MM.1S (cell line): Measurements from ENCODE around the gene DNASE2B.

ENCODE experiments used
- EZH2 ChIP-seq: fragments of 300-600 bp; sonication (generic); optimal IDR thresholded peaks from 2 replicates; pipeline ENCODE3; 2017; ENCODE audit warnings: low read depth, mild to moderate bottlenecking, antibody characterized with exemption, low read length, mixed read lengths
- TF ChIP-seq, protein P1 (sequence below): fragments of 300-600 bp; sonication (generic); IDR thresholded peaks from 2 replicates; pipeline ENCODE4 v1.5.1; 2016; ENCODE audit warnings: antibody characterized with exemption, low read length, mixed read lengths

DNA sequence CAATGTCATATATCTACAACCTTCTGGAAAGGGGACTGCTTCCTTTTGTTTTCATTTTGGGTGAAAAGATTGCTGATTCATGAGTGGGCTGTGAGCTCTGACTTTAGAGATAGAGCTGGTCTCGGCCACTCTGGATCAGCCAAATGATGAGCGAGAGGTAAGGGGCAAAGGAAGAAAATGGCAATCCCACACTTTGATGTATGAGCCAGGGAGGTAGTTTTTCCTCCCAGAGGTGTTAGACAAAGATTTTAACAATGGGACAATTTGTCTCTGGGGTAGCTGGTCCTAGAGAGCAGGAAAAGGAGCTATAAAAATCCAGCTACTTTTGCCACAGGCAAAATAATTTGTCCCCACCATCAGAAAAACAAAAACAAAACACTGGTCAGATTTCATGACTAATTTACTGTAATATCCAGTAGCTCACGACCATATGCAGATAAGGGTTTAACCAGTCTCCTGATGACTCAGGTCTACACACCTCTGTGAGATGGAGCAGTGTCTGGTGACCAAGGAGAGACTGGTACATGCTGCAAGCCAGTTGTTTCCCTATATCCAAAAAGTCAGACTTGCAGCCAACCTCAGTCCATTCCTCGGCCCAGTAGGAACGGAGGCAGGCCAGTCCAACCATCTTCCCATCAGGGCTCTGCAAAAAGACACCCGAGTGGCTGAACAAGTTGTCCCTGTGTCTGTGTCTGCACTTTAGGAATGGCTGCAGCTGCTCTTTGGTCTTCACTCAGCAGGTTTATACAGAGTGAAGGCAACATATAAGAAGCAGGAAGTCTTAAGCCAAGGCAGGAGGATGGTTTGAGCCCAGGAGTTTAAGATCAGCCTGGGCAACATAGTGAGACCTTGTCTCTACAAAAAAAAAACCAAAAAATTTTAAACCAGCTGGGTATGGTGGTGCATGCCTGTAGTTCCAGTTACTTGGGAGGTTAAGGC lies 29.2 kb downstream of the DNASE2B start:
- TF ChIP-seq EZH2 = no peak
- TF ChIP-seq, protein P1, sequence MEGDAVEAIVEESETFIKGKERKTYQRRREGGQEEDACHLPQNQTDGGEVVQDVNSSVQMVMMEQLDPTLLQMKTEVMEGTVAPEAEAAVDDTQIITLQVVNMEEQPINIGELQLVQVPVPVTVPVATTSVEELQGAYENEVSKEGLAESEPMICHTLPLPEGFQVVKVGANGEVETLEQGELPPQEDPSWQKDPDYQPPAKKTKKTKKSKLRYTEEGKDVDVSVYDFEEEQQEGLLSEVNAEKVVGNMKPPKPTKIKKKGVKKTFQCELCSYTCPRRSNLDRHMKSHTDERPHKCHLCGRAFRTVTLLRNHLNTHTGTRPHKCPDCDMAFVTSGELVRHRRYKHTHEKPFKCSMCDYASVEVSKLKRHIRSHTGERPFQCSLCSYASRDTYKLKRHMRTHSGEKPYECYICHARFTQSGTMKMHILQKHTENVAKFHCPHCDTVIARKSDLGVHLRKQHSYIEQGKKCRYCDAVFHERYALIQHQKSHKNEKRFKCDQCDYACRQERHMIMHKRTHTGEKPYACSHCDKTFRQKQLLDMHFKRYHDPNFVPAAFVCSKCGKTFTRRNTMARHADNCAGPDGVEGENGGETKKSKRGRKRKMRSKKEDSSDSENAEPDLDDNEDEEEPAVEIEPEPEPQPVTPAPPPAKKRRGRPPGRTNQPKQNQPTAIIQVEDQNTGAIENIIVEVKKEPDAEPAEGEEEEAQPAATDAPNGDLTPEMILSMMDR = no peak
